A549 (cell line): ENCODE results near the gene ACOD1. TPM values are rescaled to one million over a fixed set of nuclear protein-coding genes. Genes with fewer than 3 reads are reported as not detected.
"Not testable (repeated sequence)": the region's sequence is repeated elsewhere in the genome, so short reads cannot be mapped to it uniquely, and the experiment has no call there.

Experiments
- ATAC-seq, 2 experiments: fragments of 200-7000 bp in 1 of 2; fragments of >200 bp in 1 of 2; cut with Nextera tagmentation in 1 of 2; cut with Tn5 transposase in 1 of 2; 3 replicates each; pipeline versions ENCODE4 v1.8.0 to v1.9.1; 2018 to 2020; ENCODE audit warnings: mild to moderate bottlenecking in 1 of 2, moderate library complexity in 1 of 2
- CTCF ChIA-PET: fragments of 300-600 bp; sonication (Branson Sonifier 250); formaldehyde crosslinking; extraction: SDS; loops from one replicate; lab custom pipeline; 2021; ENCODE audit warnings: antibody characterized with exemption, inconsistent platforms; lab: Yijun Ruan, JAX
- POLR2A ChIA-PET: fragments of 350-600 bp; formaldehyde crosslinking; extraction: SDS; loops from one replicate; lab custom pipeline; 2021; ENCODE audit warnings: antibody characterized with exemption, inconsistent platforms; lab: Yijun Ruan, JAX
- DNase-seq, 2 experiments: peaks; one replicate each; pipeline versions ENCODE4 v3.0.0 to v3.0.0-alpha.2; 2011 to 2016; ENCODE audit warnings: low read depth in 1 of 2, low spot score in 1 of 2
- FAIRE-seq: peaks from 2 replicates; lab custom pipeline; 2011; peaks lifted over from hg19 to GRCh38; lab: Jason Lieb, UNC
- H3K27ac ChIP-seq, 2 experiments: fragments of >200 bp; sonication (Bioruptor Twin); formaldehyde crosslinking; 3 replicates each; pipeline ENCODE4 v1.5.1; 2016 to 2017
- H3K4me1 ChIP-seq: fragments of >200 bp; sonication (Bioruptor Twin); formaldehyde crosslinking; 3 replicates; pipeline ENCODE4 v1.6.1; 2016
- H3K4me2 ChIP-seq: fragments of >200 bp; sonication (Bioruptor Twin); formaldehyde crosslinking; 3 replicates; pipeline ENCODE4 v1.6.1; 2016
- H3K4me3 ChIP-seq: fragments of >200 bp; sonication (Bioruptor Twin); formaldehyde crosslinking; 3 replicates; pipeline ENCODE4 v1.5.1; 2016
- H3K9me3 ChIP-seq: fragments of >200 bp; sonication (Bioruptor Twin); formaldehyde crosslinking; 3 replicates; pipeline ENCODE4 v1.6.1; 2016
- CBX2 ChIP-seq: fragments of 200-600 bp; sonication (generic); IDR thresholded peaks from 2 replicates; pipeline ENCODE4 v1.6.1; 2016; ENCODE audit warnings: low read depth, mild to moderate bottlenecking, borderline replicate concordance
- CBX8 ChIP-seq: fragments of 200-600 bp; sonication (generic); IDR thresholded peaks from 2 replicates; pipeline ENCODE4 v1.6.1; 2016
- CHD2 ChIP-seq: fragments of 150-350 bp; IDR thresholded peaks from 2 replicates; pipeline ENCODE4 v1.6.1; 2014; ENCODE audit warnings: low read length; ENCODE audit not compliant: partially characterized antibody
- ESRRA ChIP-seq: fragments of 150-350 bp; IDR thresholded peaks from 2 replicates; pipeline ENCODE4 v1.6.1; 2014; ENCODE audit warnings: mild to moderate bottlenecking, low read length, borderline replicate concordance
- FOSL2 ChIP-seq, 2 experiments: fragments of 450-650 bp in 1 of 2; fragments of >200 bp in 1 of 2; sonication (Bioruptor Twin) in 1 of 2; formaldehyde crosslinking; IDR thresholded peaks; 2 replicates each; pipeline versions ENCODE4 v1.5.0 to v1.6.1; 2016 to 2020; ENCODE audit warnings: mild to moderate bottlenecking in 1 of 2, moderate library complexity in 1 of 2
- HOXB13 ChIP-seq: fragments of 250-450 bp; sonication (Bioruptor Pico); IDR thresholded peaks from 2 replicates; pipeline ENCODE4 v1.5.0; 2020; ENCODE audit warnings: low read depth, mild to moderate bottlenecking, moderate library complexity
- HOXB5 ChIP-seq: fragments of 250-450 bp; sonication (Bioruptor Pico); IDR thresholded peaks from 2 replicates; pipeline ENCODE4 v1.5.0; 2020; ENCODE audit warnings: mild to moderate bottlenecking, moderate library complexity
- JUNB ChIP-seq: fragments of >200 bp; sonication (Bioruptor Twin); formaldehyde crosslinking; IDR thresholded peaks from 2 replicates; pipeline ENCODE4 v1.6.1; 2016
- KDM5A ChIP-seq: fragments of 200-600 bp; sonication (generic); IDR thresholded peaks from 2 replicates; pipeline ENCODE4 v1.6.1; 2016; ENCODE audit warnings: antibody characterized with exemption, mild to moderate bottlenecking
- NFE2L2 ChIP-seq: fragments of 150-350 bp; conservative IDR thresholded peaks from 2 replicates; pipeline ENCODE4 v1.6.1; 2014; ENCODE audit warnings: low read length
- POLR2A ChIP-seq: IDR thresholded peaks from 2 replicates; pipeline ENCODE4 v1.6.1; 2012; ENCODE audit warnings: mild to moderate bottlenecking, low read length
- POLR2AphosphoS2 ChIP-seq: conservative IDR thresholded peaks from 2 replicates; pipeline ENCODE4 v1.6.1; 2012; ENCODE audit warnings: low read length, improper control_type of control experiment, inconsistent platforms
- RARB ChIP-seq: fragments of 250-450 bp; sonication (Bioruptor Pico); IDR thresholded peaks from 2 replicates; pipeline ENCODE4 v1.8.0; 2021; ENCODE audit warnings: mild to moderate bottlenecking, moderate library complexity
- SMC3 ChIP-seq: fragments of >200 bp; sonication (Bioruptor Twin); formaldehyde crosslinking; IDR thresholded peaks from 3 replicates; pipeline ENCODE4 v1.6.1; 2018; ENCODE audit warnings: inconsistent platforms
- SREBF2 ChIP-seq: fragments of 450-650 bp; IDR thresholded peaks from 2 replicates; pipeline ENCODE4 v1.6.1; 2014; ENCODE audit warnings: mild to moderate bottlenecking, moderate library complexity
- ZFP36 ChIP-seq: fragments of 450-650 bp; IDR thresholded peaks from 2 replicates; pipeline ENCODE4 v1.6.1; 2014; ENCODE audit warnings: borderline replicate concordance; ENCODE audit not compliant: partially characterized antibody
- ZNF302 ChIP-seq: fragments of 250-450 bp; sonication (Bioruptor Pico); IDR thresholded peaks from 2 replicates; pipeline ENCODE4 v1.9.0; 2021; ENCODE audit warnings: inconsistent platforms, mild to moderate bottlenecking, moderate library complexity
- ZSCAN20 ChIP-seq: fragments of 250-450 bp; sonication (Bioruptor Pico); IDR thresholded peaks from 2 replicates; pipeline ENCODE4 v1.8.0; 2022; ENCODE audit warnings: mild to moderate bottlenecking, moderate library complexity
- WGBS: methylation state at CpG from one replicate; pipeline ENCODE4 v1.1.6; 2017; ENCODE audit errors: missing lambda C conversion rate; 5-methylcytosine and 5-hydroxymethylcytosine counted together
- polyA plus RNA-seq, 4 experiments: library from polyadenylated mRNA; depleted of rRNA in 3 of 4; stranded (reverse); fragments of >200 nt; fragmentation: RNase III in 1 of 4; extraction: RNeasy Plus Mini Kit Qiagen cat#74134 plus additional on column Dnase treatment in 1 of 4; gene quantifications; 2 replicates in 3 of 4; 3 replicates in 1 of 4; pipeline ENCODE4 v1.2.3, GENCODE V29; 2011 to 2017
- TF ChIP-seq, protein P1 (sequence below): IDR thresholded peaks from 2 replicates; pipeline ENCODE4 v1.6.1; 2012
- TF ChIP-seq, protein P2 (sequence below): fragments of 200-600 bp; sonication (generic); IDR thresholded peaks from 2 replicates; pipeline ENCODE4 v1.6.1; 2016; ENCODE audit warnings: antibody characterized with exemption, mild to moderate bottlenecking, moderate library complexity

Gene ACOD1
- polyA plus RNA-seq, 2 of the 4 experiments (the other 2 are of a cell fraction): not detected

DNA sequence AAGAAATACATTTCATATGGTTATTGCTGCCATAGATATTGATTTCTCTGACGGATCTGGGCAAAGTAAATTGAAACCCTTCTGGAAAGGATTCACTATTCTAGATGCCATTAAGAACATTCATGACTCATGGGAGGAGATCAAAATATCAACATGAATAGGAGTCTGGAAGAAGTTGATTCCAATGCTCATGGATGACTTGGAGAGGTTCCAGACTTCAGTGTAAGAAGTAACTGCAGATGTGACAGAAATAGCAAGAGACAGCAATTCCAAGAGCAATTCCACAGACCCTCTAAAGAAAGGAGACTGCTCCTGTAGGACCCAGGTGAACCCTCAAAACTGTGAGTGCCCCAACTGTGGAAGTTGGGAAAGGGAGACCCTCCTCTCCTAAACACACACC, 31.2 kb upstream of the ACOD1 start:
- Histone ChIP-seq H3K4me2 (no peak overlapping the region), H3K9me3 (no peaks in the 10 kb centered on the region), H3K4me3 (no peak overlapping the region), H3K27ac (no peak overlapping the region), H3K4me1 (no peaks in the 10 kb centered on the region)
- ATAC-seq: no peak
- ChIA-PET CTCF (no interaction called here), POLR2A (no interaction called here)
- no peak for DNase-seq
- WGBS: 56% methylated on average over 1 of the region's 1 CpG
- no peak for FAIRE-seq
- TF ChIP-seq POLR2AphosphoS2 (no peak), FOSL2 (IDR thresholded peaks at IDR 0.05) (no peak), FOSL2 (CRISPR knock-in tag; IDR thresholded peaks at IDR 0.05) (no peak), ESRRA (no peak), CBX8 (no peak)
- TF ChIP-seq, protein P1, sequence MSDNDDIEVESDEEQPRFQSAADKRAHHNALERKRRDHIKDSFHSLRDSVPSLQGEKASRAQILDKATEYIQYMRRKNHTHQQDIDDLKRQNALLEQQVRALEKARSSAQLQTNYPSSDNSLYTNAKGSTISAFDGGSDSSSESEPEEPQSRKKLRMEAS: no peak

DNA sequence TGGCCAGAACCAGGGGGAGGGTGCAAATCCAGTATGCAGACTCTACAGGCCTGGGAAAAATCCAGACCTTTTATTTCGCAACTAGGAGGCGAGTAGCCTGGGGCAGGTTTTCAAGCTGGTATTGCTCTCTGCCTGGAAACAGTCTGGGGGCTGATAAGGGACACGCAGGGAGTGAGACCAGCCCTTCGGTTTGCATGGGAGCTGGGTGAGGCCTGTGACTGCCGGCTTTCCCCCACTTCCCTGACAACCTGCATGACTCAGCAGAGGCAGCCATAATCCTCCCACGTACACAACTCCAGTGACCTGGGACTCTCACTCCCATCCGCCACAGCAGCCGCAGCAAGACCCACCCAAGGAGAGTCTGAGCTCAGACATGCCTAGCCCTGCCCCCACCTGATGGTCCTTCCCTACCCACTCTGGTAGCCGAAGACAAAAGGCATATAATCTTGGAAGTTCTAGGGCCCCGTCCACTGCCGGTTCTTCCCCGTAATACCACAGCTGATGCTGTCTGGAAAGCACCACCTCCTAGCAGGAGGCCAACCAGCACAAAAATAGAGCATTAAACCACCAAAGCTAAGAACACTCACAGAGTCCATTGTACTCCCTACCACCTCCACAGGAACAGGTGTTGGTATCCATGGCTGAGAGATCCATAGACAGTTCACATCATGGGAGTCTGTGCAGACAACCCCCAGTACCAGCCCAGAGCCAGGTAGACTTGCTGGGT, 30.4 kb upstream of the ACOD1 start:
- H3K4me3 ChIP-seq, DNase-seq, ATAC-seq, CTCF ChIA-PET, H3K4me1 ChIP-seq, H3K27ac ChIP-seq, POLR2A ChIA-PET, H3K4me2 ChIP-seq, FAIRE-seq, H3K9me3 ChIP-seq: not testable (repeated sequence)
- 81% methylated on average over 11 of the region's 12 CpGs for WGBS

DNA sequence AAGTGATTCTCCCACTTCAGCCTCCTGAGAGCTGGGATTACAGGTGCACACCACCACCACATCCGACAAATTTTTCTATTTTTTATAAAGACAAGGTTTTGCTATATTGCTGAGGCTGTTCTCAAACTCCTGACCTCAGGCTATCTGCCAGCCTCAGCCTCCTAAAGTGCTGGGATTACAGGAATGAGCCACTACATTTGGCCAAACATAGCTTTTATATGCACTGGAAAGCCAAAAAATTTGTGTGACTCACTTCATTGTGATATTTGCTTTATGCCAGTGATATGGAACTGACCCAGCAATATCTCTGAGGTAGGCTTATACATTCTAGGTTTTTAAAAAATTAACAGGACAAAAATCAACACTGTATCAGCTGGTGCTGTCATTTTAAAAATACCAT, 26.8 kb upstream of the ACOD1 start:
- CTCF ChIA-PET: no interaction called here
- no peak for TF ChIP-seq SREBF2
- TF ChIP-seq CBX2: no peak
- no peak for TF ChIP-seq ZNF302 (CRISPR knock-in tag)
- no peak for TF ChIP-seq RARB
- no peak for TF ChIP-seq HOXB5
- TF ChIP-seq POLR2A: no peak
- no peak for TF ChIP-seq ZSCAN20 (CRISPR knock-in tag)
- no peak for TF ChIP-seq SMC3
- no peak for TF ChIP-seq ZFP36
- TF ChIP-seq CHD2: no peak
- no peak for TF ChIP-seq ESRRA
- no peak for TF ChIP-seq POLR2AphosphoS2
- TF ChIP-seq NFE2L2: no peak
- no peak for TF ChIP-seq HOXB13 (CRISPR knock-in tag)
- TF ChIP-seq, protein P2, sequence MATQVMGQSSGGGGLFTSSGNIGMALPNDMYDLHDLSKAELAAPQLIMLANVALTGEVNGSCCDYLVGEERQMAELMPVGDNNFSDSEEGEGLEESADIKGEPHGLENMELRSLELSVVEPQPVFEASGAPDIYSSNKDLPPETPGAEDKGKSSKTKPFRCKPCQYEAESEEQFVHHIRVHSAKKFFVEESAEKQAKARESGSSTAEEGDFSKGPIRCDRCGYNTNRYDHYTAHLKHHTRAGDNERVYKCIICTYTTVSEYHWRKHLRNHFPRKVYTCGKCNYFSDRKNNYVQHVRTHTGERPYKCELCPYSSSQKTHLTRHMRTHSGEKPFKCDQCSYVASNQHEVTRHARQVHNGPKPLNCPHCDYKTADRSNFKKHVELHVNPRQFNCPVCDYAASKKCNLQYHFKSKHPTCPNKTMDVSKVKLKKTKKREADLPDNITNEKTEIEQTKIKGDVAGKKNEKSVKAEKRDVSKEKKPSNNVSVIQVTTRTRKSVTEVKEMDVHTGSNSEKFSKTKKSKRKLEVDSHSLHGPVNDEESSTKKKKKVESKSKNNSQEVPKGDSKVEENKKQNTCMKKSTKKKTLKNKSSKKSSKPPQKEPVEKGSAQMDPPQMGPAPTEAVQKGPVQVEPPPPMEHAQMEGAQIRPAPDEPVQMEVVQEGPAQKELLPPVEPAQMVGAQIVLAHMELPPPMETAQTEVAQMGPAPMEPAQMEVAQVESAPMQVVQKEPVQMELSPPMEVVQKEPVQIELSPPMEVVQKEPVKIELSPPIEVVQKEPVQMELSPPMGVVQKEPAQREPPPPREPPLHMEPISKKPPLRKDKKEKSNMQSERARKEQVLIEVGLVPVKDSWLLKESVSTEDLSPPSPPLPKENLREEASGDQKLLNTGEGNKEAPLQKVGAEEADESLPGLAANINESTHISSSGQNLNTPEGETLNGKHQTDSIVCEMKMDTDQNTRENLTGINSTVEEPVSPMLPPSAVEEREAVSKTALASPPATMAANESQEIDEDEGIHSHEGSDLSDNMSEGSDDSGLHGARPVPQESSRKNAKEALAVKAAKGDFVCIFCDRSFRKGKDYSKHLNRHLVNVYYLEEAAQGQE: no peak
- no peak for TF ChIP-seq JUNB
- no peak for TF ChIP-seq KDM5A
- no peaks in the 10 kb centered on the region for H3K9me3 ChIP-seq
- 10% methylated on average over 1 of the region's 1 CpG for WGBS
- FAIRE-seq (no peak), ATAC-seq (no peak), DNase-seq (no peak)
- no peak overlapping the region for H3K27ac ChIP-seq
- H3K4me3 ChIP-seq: no peak overlapping the region
- no peak overlapping the region for H3K4me2 ChIP-seq
- no peaks in the 10 kb centered on the region for H3K4me1 ChIP-seq
- POLR2A ChIA-PET: no interaction called here
